Thyroid gland (tissue), 4 donors: ENCODE results near the gene TMEM132A. TPM values are rescaled to one million over a fixed set of nuclear protein-coding genes. Genes with fewer than 3 reads are reported as not detected.
A peak's percentile ranks its signal among the peaks of the same experiment; 100 is the strongest.

Experiments used
- DNase-seq, 2 donors: peaks; one replicate each; pipeline ENCODE4 v3.0.0-alpha.2; 2019
- H3K27ac ChIP-seq, 3 donors: fragments of 200-600 bp; sonication (generic); 1 replicate in 2 of 3; 2 replicates in 1 of 3; pipeline ENCODE4 v1.5.1; 2016 to 2019; ENCODE audit warnings: mild to moderate bottlenecking in 1 of 3, moderate library complexity in 1 of 3
- H3K27me3 ChIP-seq: fragments of 200-600 bp; sonication (generic); one replicate; pipeline ENCODE4 v1.5.1; 2019
- H3K36me3 ChIP-seq, 2 donors: fragments of 200-600 bp; sonication (generic); one replicate each; pipeline ENCODE4 v1.5.1; 2016 to 2019
- H3K4me1 ChIP-seq, 2 donors: fragments of 200-600 bp; sonication (generic); one replicate each; pipeline ENCODE4 v1.5.1; 2017 to 2019
- H3K4me3 ChIP-seq, 3 donors: fragments of 200-600 bp; sonication (generic); replicated peaks in 1 of 3; 1 replicate in 2 of 3; 2 replicates in 1 of 3; pipeline ENCODE4 v1.5.1; 2016; ENCODE audit warnings: mild to moderate bottlenecking in 1 of 3
- H3K9me3 ChIP-seq: fragments of 200-600 bp; sonication (generic); one replicate; pipeline ENCODE4 v1.5.1; 2017
- CTCF ChIP-seq, 6 experiments: fragments of 200-600 bp in 3 of 6; fragments of 450-650 bp in 3 of 6; sonication (generic) in 3 of 6; IDR thresholded peaks; one replicate each; pipeline ENCODE4 v1.5.1; 2016 to 2019; ENCODE audit warnings: antibody characterized with exemption in 6 of 6, mild to moderate bottlenecking in 2 of 6, inconsistent platforms in 1 of 6, moderate library complexity in 1 of 6
- POLR2A ChIP-seq, 2 donors: fragments of 450-650 bp; IDR thresholded peaks; one replicate each; pipeline ENCODE4 v1.6.1; 2017; ENCODE audit warnings: antibody characterized with exemption in 2 of 2, mild to moderate bottlenecking in 2 of 2, moderate library complexity in 1 of 2
- WGBS, 2 donors: methylation state at CpG; one replicate each; pipeline ENCODE4 v1.1.5; 2017; 5-methylcytosine and 5-hydroxymethylcytosine counted together
- intact Hi-C: fragments of 100-400 bp; cut with DNase I; formaldehyde crosslinking; loops from one replicate; pipeline ENCODE4 v1.15.1; 2023
- total RNA-seq, 4 donors: library from RNA; depleted of rRNA; stranded (reverse); fragments of >200 nt; gene quantifications; one replicate each; pipeline ENCODE4 v1.2.3, GENCODE V29; 2016

Gene TMEM132A
- total RNA-seq, 4 donors from 2014 or later: 3.3 to 8.3 (median 3.9) TPM

GRCh38 chr11:60913793-60914632 lies 10.2 kb upstream of the TMEM132A start, which contains the start of gene TMEM109:
TSS of gene TMEM109 (plus strand) at chr11:60914158. CDS start at chr11:60919694, 5,536 bp downstream.
- Histone ChIP-seq H3K27ac (peak within 1 kb of the TSS; percentile 73 to 93 (median 86)), H3K9me3 (no peaks in the 10 kb centered on the region), H3K36me3 (no peaks in the 10 kb centered on the region), H3K27me3 (no peaks in the 10 kb centered on the region), H3K4me3 (peak within 1 kb of the TSS; percentile 11 to 82 (median 21)), H3K4me1 (peaks cover 24 to 41% of the 10 kb centered on the region in 2 donors)
- 0 to 1% methylated on average over 33 to 43 of the region's 70 CpGs for WGBS, 2 donors
- DNase-seq: peak; percentile 86 to 87
- intact Hi-C loops: loop anchor here (10.0 kb wide), 1 partner anchor 251 kb away; the partner anchor contains the start of gene VPS37C
- TF ChIP-seq CTCF (IDR thresholded peaks at IDR 0.05): peak in 2 of 6 experiments; percentile 9 to 34
- peak in 1 of 2 donors; percentile 74 for TF ChIP-seq POLR2A (IDR thresholded peaks at IDR 0.05)

GRCh38 chr11:60914633-60915247 lies 9.5 kb upstream of the TMEM132A start:
- H3K36me3 ChIP-seq: peaks cover 0 to 2% of the 10 kb centered on the region in 2 donors
- intact Hi-C loops: loop anchor here (10.0 kb wide), 1 partner anchor 250 kb away; the partner anchor contains the start of gene VPS37C
- peak; percentile 42 to 48 for DNase-seq
- H3K27me3 ChIP-seq: no peaks in the 10 kb centered on the region
- H3K4me1 ChIP-seq: peaks cover 24 to 41% of the 10 kb centered on the region in 2 donors
- TF ChIP-seq POLR2A (IDR thresholded peaks at IDR 0.05) (no peak), CTCF (IDR thresholded peaks at IDR 0.05) (no peak)
- no peaks in the 10 kb centered on the region for H3K9me3 ChIP-seq
- H3K27ac ChIP-seq: peak overlapping the region in 2 of 3 donors; percentile 86 to 93
- 3 to 7% methylated on average over 13 of the region's 31 CpGs for WGBS, 2 donors
- H3K4me3 ChIP-seq: peak overlapping the region; percentile 11 to 82 (median 21)

GRCh38 chr11:60915248-60915914 lies 8.9 kb upstream of the TMEM132A start:
- 7 to 9% methylated on average over 17 of the region's 17 CpGs for WGBS, 2 donors
- Histone ChIP-seq H3K4me3 (peak overlapping the region in 1 of 3 donors; percentile 82), H3K27ac (peak overlapping the region in 2 of 3 donors; percentile 67 to 70), H3K27me3 (no peaks in the 10 kb centered on the region), H3K36me3 (peaks cover 6 to 9% of the 10 kb centered on the region in 2 donors), H3K9me3 (no peaks in the 10 kb centered on the region), H3K4me1 (peaks cover 24 to 41% of the 10 kb centered on the region in 2 donors)
- peak; percentile 75 to 76 for DNase-seq
- intact Hi-C loops: loop anchor here (10.0 kb wide), 1 partner anchor 249 kb away; the partner anchor contains the start of gene VPS37C
- TF ChIP-seq POLR2A (IDR thresholded peaks at IDR 0.05) (no peak), CTCF (IDR thresholded peaks at IDR 0.05) (peak in 3 of 6 experiments; percentile 15 to 34 (median 27))

- WGBS, 2 donors: 76 to 80% methylated on average over 3 of the region's 3 CpGs
- no peak for DNase-seq
- no peaks in the 10 kb centered on the region for H3K9me3 ChIP-seq
- peaks cover 24 to 40% of the 10 kb centered on the region in 2 donors for H3K4me1 ChIP-seq
- peaks cover 19 to 22% of the 10 kb centered on the region in 2 donors for H3K36me3 ChIP-seq
- TF ChIP-seq CTCF (IDR thresholded peaks at IDR 0.05) (no peak), POLR2A (IDR thresholded peaks at IDR 0.05) (no peak)
- intact Hi-C loops: loop anchor here (10.0 kb wide), 1 partner anchor 248 kb away; the partner anchor contains the start of gene VPS37C
- H3K4me3 ChIP-seq: no peak overlapping the region
- H3K27me3 ChIP-seq: no peaks in the 10 kb centered on the region
- no peak overlapping the region for H3K27ac ChIP-seq
Observed at GRCh38 chr11:60916669-60917206, 7.5 kb upstream of the TMEM132A start.
